ENCODE data around the gene CDCP1.

DNA sequence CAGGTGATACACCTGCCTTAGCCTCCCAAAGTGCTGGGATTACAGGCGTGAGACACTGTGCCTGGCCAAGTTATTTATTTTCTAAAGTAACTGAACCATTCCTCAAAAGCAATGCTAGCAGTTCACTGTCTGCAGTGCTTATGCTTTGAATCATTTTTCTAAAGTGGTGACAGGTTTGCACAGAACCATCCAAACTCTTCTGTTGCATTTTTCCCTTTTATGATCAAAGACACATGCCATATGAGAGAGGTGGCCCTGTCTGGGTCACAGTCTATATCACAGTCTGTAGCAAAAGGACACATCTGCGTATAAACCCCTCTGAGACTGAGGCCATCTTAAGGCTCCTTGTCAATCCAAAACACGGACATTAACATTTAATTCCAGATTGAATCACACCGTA lies 17.2 kb downstream of the CDCP1 start:
- TF ChIP-seq, protein P1, sequence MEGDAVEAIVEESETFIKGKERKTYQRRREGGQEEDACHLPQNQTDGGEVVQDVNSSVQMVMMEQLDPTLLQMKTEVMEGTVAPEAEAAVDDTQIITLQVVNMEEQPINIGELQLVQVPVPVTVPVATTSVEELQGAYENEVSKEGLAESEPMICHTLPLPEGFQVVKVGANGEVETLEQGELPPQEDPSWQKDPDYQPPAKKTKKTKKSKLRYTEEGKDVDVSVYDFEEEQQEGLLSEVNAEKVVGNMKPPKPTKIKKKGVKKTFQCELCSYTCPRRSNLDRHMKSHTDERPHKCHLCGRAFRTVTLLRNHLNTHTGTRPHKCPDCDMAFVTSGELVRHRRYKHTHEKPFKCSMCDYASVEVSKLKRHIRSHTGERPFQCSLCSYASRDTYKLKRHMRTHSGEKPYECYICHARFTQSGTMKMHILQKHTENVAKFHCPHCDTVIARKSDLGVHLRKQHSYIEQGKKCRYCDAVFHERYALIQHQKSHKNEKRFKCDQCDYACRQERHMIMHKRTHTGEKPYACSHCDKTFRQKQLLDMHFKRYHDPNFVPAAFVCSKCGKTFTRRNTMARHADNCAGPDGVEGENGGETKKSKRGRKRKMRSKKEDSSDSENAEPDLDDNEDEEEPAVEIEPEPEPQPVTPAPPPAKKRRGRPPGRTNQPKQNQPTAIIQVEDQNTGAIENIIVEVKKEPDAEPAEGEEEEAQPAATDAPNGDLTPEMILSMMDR (IDR thresholded peaks at IDR 0.05 in 8 of 11, conservative IDR thresholded peaks at IDR 0.05 in 3 of 11), result no peak
- TF ChIP-seq POLR2AphosphoS5 (IDR thresholded peaks at IDR 0.05), result no peak

Data from spleen (tissue), 7 donors.